HepG2 (cell line): ENCODE measurements around the gene NHSL1. TPM values are rescaled to one million over a fixed set of nuclear protein-coding genes. Genes with fewer than 3 reads are reported as not detected.

ENCODE experiments used
- IKZF5 ChIP-seq: IDR thresholded peaks from 2 replicates; pipeline ENCODE4 v1.6.1; 2018; ENCODE audit warnings: missing genetic modification reagents, mild to moderate bottlenecking, missing compliant biosample characterization
- POLR2AphosphoS5 ChIP-seq: IDR thresholded peaks from 2 replicates; pipeline ENCODE4 v1.6.1; 2012; ENCODE audit warnings: low read depth, low read length
- RBFOX2 ChIP-seq: fragments of 200-400 bp; formaldehyde crosslinking; IDR thresholded peaks from 2 replicates; pipeline ENCODE4 v1.6.1; 2017; ENCODE audit warnings: low read depth, mild to moderate bottlenecking, low read length
- SRY ChIP-seq: sonication (generic); formaldehyde crosslinking; IDR thresholded peaks from 2 replicates; pipeline ENCODE4 v1.8.0; 2022; ENCODE audit warnings: mild to moderate bottlenecking, missing genetic modification reagents
- ZBTB21 ChIP-seq: sonication (generic); formaldehyde crosslinking; IDR thresholded peaks from 2 replicates; pipeline ENCODE4 v1.4.0; 2020; ENCODE audit warnings: missing genetic modification reagents
- ZFX ChIP-seq: sonication (generic); formaldehyde crosslinking; IDR thresholded peaks from 2 replicates; pipeline ENCODE4 v1.4.0; 2020; ENCODE audit warnings: mild to moderate bottlenecking, low read depth, missing genetic modification reagents, moderate library complexity
- ZKSCAN5 ChIP-seq: sonication (generic); formaldehyde crosslinking; IDR thresholded peaks from 2 replicates; pipeline ENCODE4 v1.5.1; 2020; ENCODE audit warnings: mild to moderate bottlenecking, missing genetic modification reagents
- ZNF496 ChIP-seq: sonication (generic); formaldehyde crosslinking; IDR thresholded peaks from 2 replicates; pipeline ENCODE4 v1.8.1; 2023; ENCODE audit warnings: mild to moderate bottlenecking, moderate library complexity, missing genetic modification reagents; ENCODE audit not compliant: insufficient replicate concordance
- ZNF569 ChIP-seq: sonication (generic); formaldehyde crosslinking; IDR thresholded peaks from 2 replicates; pipeline ENCODE4 v1.5.0; 2020; ENCODE audit warnings: mild to moderate bottlenecking, missing genetic modification reagents, moderate library complexity, borderline replicate concordance
- ZNF790 ChIP-seq: sonication (generic); formaldehyde crosslinking; IDR thresholded peaks from 2 replicates; pipeline ENCODE4 v1.8.0; 2022; ENCODE audit warnings: missing genetic modification reagents, mild to moderate bottlenecking, borderline replicate concordance
- ZNF816 ChIP-seq: sonication (generic); formaldehyde crosslinking; IDR thresholded peaks from 2 replicates; pipeline ENCODE4 v1.8.0; 2022; ENCODE audit warnings: missing genetic modification reagents, mild to moderate bottlenecking, borderline replicate concordance
- polyA plus RNA-seq, 8 experiments: library from polyadenylated mRNA; depleted of rRNA in 3 of 8; stranded (reverse) in 7 of 8; unstranded in 1 of 8; fragments of >200 nt; fragmentation: Illumina TruSeq in 4 of 8; extraction: Trizol in 4 of 8; gene quantifications; 2 replicates each; pipeline versions ENCODE4 v1.2.1 to v1.2.3, GENCODE V29; 2011 to 2016; ENCODE audit warnings: low read depth in 4 of 8, missing spikeins in 1 of 8, mixed read lengths in 1 of 8; ENCODE audit not compliant: insufficient read depth in 1 of 8
- total RNA-seq, 5 experiments: library from RNA; depleted of rRNA; stranded (reverse); fragments of >200 nt; fragmentation: Illumina TruSeq; extraction: Trizol; gene quantifications; 2 replicates each; pipeline ENCODE4 v1.2.3, GENCODE V29; 2016; ENCODE audit warnings: low read depth in 1 of 5
- TF ChIP-seq, protein P1 (sequence below): sonication (generic); formaldehyde crosslinking; IDR thresholded peaks from 2 replicates; pipeline ENCODE4 v1.9.0; 2021; ENCODE audit warnings: mild to moderate bottlenecking, missing genetic modification reagents
- TF ChIP-seq, protein P2 (sequence below): sonication (generic); formaldehyde crosslinking; IDR thresholded peaks from 2 replicates; pipeline ENCODE4 v1.8.0; 2022; ENCODE audit warnings: missing genetic modification reagents, mild to moderate bottlenecking, moderate library complexity, borderline replicate concordance

Gene NHSL1
- total and polyA plus RNA-seq, 2 of the 13 experiments (the other 11 are each of a cell fraction or from before 2014, with no cell fraction given), result 24.9 to 53.6 TPM

DNA sequence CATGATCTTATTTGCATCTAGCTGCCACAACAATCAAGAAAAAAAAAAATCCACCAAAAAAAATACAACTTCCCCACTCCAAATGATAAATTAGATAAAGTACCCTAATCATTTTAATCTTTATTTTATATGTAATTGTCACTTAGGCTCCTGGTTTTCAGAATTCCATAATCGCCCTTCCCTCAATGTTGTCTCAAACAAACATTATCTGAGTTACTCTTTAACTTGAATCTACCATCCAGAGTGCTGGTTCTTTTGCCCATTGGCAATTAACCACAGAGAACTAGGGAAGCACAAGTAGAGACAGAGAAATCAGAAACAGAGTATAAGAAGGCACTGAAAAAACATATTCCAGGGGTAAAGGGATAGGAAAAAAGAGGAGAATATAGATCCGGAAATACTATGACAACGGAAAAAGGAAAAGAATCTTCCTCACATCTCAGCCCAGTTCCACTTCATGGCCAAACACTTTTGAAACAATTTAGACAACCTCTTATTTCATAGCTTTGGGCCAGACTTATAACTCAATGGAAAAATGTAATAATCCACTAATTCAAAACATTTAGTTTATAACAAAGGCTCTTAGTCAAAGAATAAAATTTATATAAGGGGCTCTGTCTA lies 861 bp upstream of the NHSL1 start (continued):
- TF ChIP-seq, protein P1, sequence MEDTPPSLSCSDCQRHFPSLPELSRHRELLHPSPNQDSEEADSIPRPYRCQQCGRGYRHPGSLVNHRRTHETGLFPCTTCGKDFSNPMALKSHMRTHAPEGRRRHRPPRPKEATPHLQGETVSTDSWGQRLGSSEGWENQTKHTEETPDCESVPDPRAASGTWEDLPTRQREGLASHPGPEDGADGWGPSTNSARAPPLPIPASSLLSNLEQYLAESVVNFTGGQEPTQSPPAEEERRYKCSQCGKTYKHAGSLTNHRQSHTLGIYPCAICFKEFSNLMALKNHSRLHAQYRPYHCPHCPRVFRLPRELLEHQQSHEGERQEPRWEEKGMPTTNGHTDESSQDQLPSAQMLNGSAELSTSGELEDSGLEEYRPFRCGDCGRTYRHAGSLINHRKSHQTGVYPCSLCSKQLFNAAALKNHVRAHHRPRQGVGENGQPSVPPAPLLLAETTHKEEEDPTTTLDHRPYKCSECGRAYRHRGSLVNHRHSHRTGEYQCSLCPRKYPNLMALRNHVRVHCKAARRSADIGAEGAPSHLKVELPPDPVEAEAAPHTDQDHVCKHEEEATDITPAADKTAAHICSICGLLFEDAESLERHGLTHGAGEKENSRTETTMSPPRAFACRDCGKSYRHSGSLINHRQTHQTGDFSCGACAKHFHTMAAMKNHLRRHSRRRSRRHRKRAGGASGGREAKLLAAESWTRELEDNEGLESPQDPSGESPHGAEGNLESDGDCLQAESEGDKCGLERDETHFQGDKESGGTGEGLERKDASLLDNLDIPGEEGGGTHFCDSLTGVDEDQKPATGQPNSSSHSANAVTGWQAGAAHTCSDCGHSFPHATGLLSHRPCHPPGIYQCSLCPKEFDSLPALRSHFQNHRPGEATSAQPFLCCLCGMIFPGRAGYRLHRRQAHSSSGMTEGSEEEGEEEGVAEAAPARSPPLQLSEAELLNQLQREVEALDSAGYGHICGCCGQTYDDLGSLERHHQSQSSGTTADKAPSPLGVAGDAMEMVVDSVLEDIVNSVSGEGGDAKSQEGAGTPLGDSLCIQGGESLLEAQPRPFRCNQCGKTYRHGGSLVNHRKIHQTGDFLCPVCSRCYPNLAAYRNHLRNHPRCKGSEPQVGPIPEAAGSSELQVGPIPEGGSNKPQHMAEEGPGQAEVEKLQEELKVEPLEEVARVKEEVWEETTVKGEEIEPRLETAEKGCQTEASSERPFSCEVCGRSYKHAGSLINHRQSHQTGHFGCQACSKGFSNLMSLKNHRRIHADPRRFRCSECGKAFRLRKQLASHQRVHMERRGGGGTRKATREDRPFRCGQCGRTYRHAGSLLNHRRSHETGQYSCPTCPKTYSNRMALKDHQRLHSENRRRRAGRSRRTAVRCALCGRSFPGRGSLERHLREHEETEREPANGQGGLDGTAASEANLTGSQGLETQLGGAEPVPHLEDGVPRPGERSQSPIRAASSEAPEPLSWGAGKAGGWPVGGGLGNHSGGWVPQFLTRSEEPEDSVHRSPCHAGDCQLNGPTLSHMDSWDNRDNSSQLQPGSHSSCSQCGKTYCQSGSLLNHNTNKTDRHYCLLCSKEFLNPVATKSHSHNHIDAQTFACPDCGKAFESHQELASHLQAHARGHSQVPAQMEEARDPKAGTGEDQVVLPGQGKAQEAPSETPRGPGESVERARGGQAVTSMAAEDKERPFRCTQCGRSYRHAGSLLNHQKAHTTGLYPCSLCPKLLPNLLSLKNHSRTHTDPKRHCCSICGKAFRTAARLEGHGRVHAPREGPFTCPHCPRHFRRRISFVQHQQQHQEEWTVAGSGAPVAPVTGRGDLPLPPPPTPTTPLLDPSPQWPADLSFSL (CRISPR knock-in tag), result peak; percentile 64; the same call in 1 of the 2 replicates
- TF ChIP-seq ZFX, result no peak
- peak; percentile 53; the same call in 1 of the 2 replicates for TF ChIP-seq ZNF816 (CRISPR knock-in tag)
- TF ChIP-seq SRY (CRISPR knock-in tag), result no peak
- no peak; the same call in 1 of the 2 replicates for TF ChIP-seq IKZF5 (CRISPR knock-in tag)
- TF ChIP-seq, protein P2, sequence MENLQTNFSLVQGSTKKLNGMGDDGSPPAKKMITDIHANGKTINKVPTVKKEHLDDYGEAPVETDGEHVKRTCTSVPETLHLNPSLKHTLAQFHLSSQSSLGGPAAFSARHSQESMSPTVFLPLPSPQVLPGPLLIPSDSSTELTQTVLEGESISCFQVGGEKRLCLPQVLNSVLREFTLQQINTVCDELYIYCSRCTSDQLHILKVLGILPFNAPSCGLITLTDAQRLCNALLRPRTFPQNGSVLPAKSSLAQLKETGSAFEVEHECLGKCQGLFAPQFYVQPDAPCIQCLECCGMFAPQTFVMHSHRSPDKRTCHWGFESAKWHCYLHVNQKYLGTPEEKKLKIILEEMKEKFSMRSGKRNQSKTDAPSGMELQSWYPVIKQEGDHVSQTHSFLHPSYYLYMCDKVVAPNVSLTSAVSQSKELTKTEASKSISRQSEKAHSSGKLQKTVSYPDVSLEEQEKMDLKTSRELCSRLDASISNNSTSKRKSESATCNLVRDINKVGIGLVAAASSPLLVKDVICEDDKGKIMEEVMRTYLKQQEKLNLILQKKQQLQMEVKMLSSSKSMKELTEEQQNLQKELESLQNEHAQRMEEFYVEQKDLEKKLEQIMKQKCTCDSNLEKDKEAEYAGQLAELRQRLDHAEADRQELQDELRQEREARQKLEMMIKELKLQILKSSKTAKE (CRISPR knock-in tag), result no peak
- TF ChIP-seq ZNF569 (CRISPR knock-in tag), result no peak
- TF ChIP-seq RBFOX2, result peak; percentile 42; the same call in 1 of the 2 replicates
- no peak for TF ChIP-seq ZNF790 (CRISPR knock-in tag)
- TF ChIP-seq POLR2AphosphoS5, result peak; percentile 93
- TF ChIP-seq ZBTB21, result no peak
- no peak for TF ChIP-seq ZNF496 (CRISPR knock-in tag)
- TF ChIP-seq ZKSCAN5 (CRISPR knock-in tag), result no peak
